ENCODE results near the gene ZSWIM4. TPM values are rescaled to one million over a fixed set of nuclear protein-coding genes. Genes with fewer than 3 reads are reported as not detected.

Gene ZSWIM4
- total RNA-seq, 1 donor, result 9.0 TPM

- peaks cover 9% of the 10 kb centered on the region for H3K4me1 ChIP-seq (ENCODE audit: insufficient read depth, low read length)
These were observed 70.6 kb downstream of the ZSWIM4 start for GRCh38 chr19:13865571-13866462.

GRCh38 chr19:13866463-13867046 lies 71.3 kb downstream of the ZSWIM4 start:
- Histone ChIP-seq H3K4me1 (ENCODE audit: insufficient read depth, low read length) (peaks cover 6% of the 10 kb centered on the region), H3K4me3 (ENCODE audit: insufficient read depth, low read length) (peak overlapping the region; percentile 74), H3K4me2 (ENCODE audit: insufficient read depth, low read length) (peak overlapping the region; percentile 89), H2AFZ (ENCODE audit: low read length) (peak overlapping the region; percentile 74), H3K9me3 (ENCODE audit: low read depth, low read length) (no peaks in the 10 kb centered on the region), H3K27ac (ENCODE audit: low read depth, low read length) (no peak overlapping the region), H3K36me3 (ENCODE audit: insufficient read depth, low read length) (no peaks in the 10 kb centered on the region), H4K20me1 (ENCODE audit: insufficient read depth, low read length) (peaks cover 3% of the 10 kb centered on the region), H3K27me3 (ENCODE audit: insufficient read depth, low read length) (peaks cover 8% of the 10 kb centered on the region), H3K79me2 (ENCODE audit: insufficient read depth, low read length) (peaks cover 3% of the 10 kb centered on the region)
- no peak for TF ChIP-seq CTCF (IDR thresholded peaks at IDR 0.05; ENCODE audit: extremely low read depth, low read depth, low read length)
- peak; percentile 19 for DNase-seq (ENCODE audit: insufficient read length, low spot score, missing footprints)

More at GRCh38 chr19:13865571-13866462, 70.6 kb downstream of the ZSWIM4 start:
- H2AFZ ChIP-seq (ENCODE audit: low read length), result peak overlapping the region; percentile 74
- H3K79me2 ChIP-seq (ENCODE audit: insufficient read depth, low read length), result peaks cover 3% of the 10 kb centered on the region
- peak; percentile 93 for DNase-seq (ENCODE audit: insufficient read length, low spot score, missing footprints)
- no peak for TF ChIP-seq CTCF (IDR thresholded peaks at IDR 0.05; ENCODE audit: extremely low read depth, low read depth, low read length)
- H3K27ac ChIP-seq (ENCODE audit: low read depth, low read length), result no peak overlapping the region
- peaks cover 8% of the 10 kb centered on the region for H3K27me3 ChIP-seq (ENCODE audit: insufficient read depth, low read length)
- no peaks in the 10 kb centered on the region for H3K36me3 ChIP-seq (ENCODE audit: insufficient read depth, low read length)
- peak overlapping the region; percentile 74 for H3K4me3 ChIP-seq (ENCODE audit: insufficient read depth, low read length)
- H3K9me3 ChIP-seq (ENCODE audit: low read depth, low read length), result no peaks in the 10 kb centered on the region
- H4K20me1 ChIP-seq (ENCODE audit: insufficient read depth, low read length), result peaks cover 3% of the 10 kb centered on the region
- peak overlapping the region; percentile 89 for H3K4me2 ChIP-seq (ENCODE audit: insufficient read depth, low read length)

GRCh38 chr19:13868663-13869062 lies 73.4 kb downstream of the ZSWIM4 start:
- Histone ChIP-seq H3K27ac (ENCODE audit: low read depth, low read length) (no peak overlapping the region), H3K4me2 (ENCODE audit: insufficient read depth, low read length) (no peak overlapping the region), H3K27me3 (ENCODE audit: insufficient read depth, low read length) (peaks cover 8% of the 10 kb centered on the region), H3K9me3 (ENCODE audit: low read depth, low read length) (no peaks in the 10 kb centered on the region), H3K4me3 (ENCODE audit: insufficient read depth, low read length) (no peak overlapping the region), H2AFZ (ENCODE audit: low read length) (no peak overlapping the region), H4K20me1 (ENCODE audit: insufficient read depth, low read length) (peaks cover 3% of the 10 kb centered on the region), H3K79me2 (ENCODE audit: insufficient read depth, low read length) (peaks cover 3% of the 10 kb centered on the region), H3K4me1 (ENCODE audit: insufficient read depth, low read length) (no peaks in the 10 kb centered on the region), H3K36me3 (ENCODE audit: insufficient read depth, low read length) (no peaks in the 10 kb centered on the region)
- DNase-seq (ENCODE audit: insufficient read length, low spot score, missing footprints), result peak; percentile 76
- TF ChIP-seq CTCF (IDR thresholded peaks at IDR 0.05; ENCODE audit: extremely low read depth, low read depth, low read length), result no peak

GRCh38 chr19:13869281-13869680 lies 74.0 kb downstream of the ZSWIM4 start:
- Histone ChIP-seq H3K4me1 (ENCODE audit: insufficient read depth, low read length) (no peaks in the 10 kb centered on the region), H3K9me3 (ENCODE audit: low read depth, low read length) (no peaks in the 10 kb centered on the region), H3K4me3 (ENCODE audit: insufficient read depth, low read length) (no peak overlapping the region), H3K79me2 (ENCODE audit: insufficient read depth, low read length) (peaks cover 3% of the 10 kb centered on the region), H4K20me1 (ENCODE audit: insufficient read depth, low read length) (peaks cover under 1% of the 10 kb centered on the region), H2AFZ (ENCODE audit: low read length) (no peak overlapping the region), H3K27me3 (ENCODE audit: insufficient read depth, low read length) (peaks cover 8% of the 10 kb centered on the region), H3K36me3 (ENCODE audit: insufficient read depth, low read length) (no peaks in the 10 kb centered on the region), H3K27ac (ENCODE audit: low read depth, low read length) (no peak overlapping the region), H3K4me2 (ENCODE audit: insufficient read depth, low read length) (no peak overlapping the region)
- no peak for TF ChIP-seq CTCF (IDR thresholded peaks at IDR 0.05; ENCODE audit: extremely low read depth, low read depth, low read length)
- peak; percentile 45 for DNase-seq (ENCODE audit: insufficient read length, low spot score, missing footprints)

All from osteoblast (primary cell).